NT2/D1 (cell line): Measurements from ENCODE around the gene PTPRK.

Experiments used
- YY1 ChIP-seq: IDR thresholded peaks from 2 replicates; pipeline ENCODE4 v1.6.1; 2011; ENCODE audit not compliant: insufficient read length, insufficient read depth
- ZNF274 ChIP-seq: IDR thresholded peaks from 2 replicates; pipeline ENCODE4 v1.6.1; 2011; ENCODE audit warnings: mild to moderate bottlenecking, low read depth, low read length

GRCh38 chr6:128155826-128156225 is 364.6 kb downstream of the PTPRK start:
- TF ChIP-seq ZNF274 (no peak), YY1 (no peak)
